Loucy (cell line): ENCODE data around the gene ZNF831.

Source experiments
- H2AFZ ChIP-seq: fragments of 200-600 bp; sonication (generic); 2 replicates; pipeline ENCODE4 v1.6.0; 2016; ENCODE audit warnings: antibody characterized with exemption, mild to moderate bottlenecking, low read length, moderate library complexity
- H3F3A ChIP-seq: fragments of 200-600 bp; 2 replicates; pipeline ENCODE4 v1.6.0; 2016; ENCODE audit warnings: antibody characterized with exemption, low read depth, mild to moderate bottlenecking
- H3K27me3 ChIP-seq: fragments of 200-600 bp; sonication (generic); 2 replicates; pipeline ENCODE4 v1.6.1; 2014; ENCODE audit warnings: low read length, mild to moderate bottlenecking; ENCODE audit not compliant: insufficient read depth, poor library complexity, severe bottlenecking
- H3K36me3 ChIP-seq: fragments of 200-600 bp; sonication (generic); 2 replicates; pipeline ENCODE4 v1.6.1; 2016; ENCODE audit warnings: low read length; ENCODE audit not compliant: insufficient read depth
- H3K4me1 ChIP-seq: fragments of 200-600 bp; sonication (generic); 2 replicates; pipeline ENCODE4 v1.5.1; 2014; ENCODE audit warnings: low read length, mild to moderate bottlenecking; ENCODE audit not compliant: insufficient read depth, poor library complexity, severe bottlenecking
- H3K4me2 ChIP-seq: fragments of 200-600 bp; sonication (generic); 2 replicates; pipeline ENCODE4 v1.6.0; 2014; ENCODE audit warnings: antibody characterized with exemption, low read length, low read depth, mild to moderate bottlenecking; ENCODE audit not compliant: poor library complexity, severe bottlenecking
- H3K4me3 ChIP-seq: fragments of 200-600 bp; sonication (generic); 2 replicates; pipeline ENCODE4 v1.5.1; 2014; ENCODE audit warnings: low read length, mild to moderate bottlenecking, mixed read lengths; ENCODE audit not compliant: poor library complexity, severe bottlenecking
- H3K79me2 ChIP-seq: fragments of 200-600 bp; sonication (generic); 2 replicates; pipeline ENCODE4 v1.6.1; 2014; ENCODE audit warnings: low read length; ENCODE audit not compliant: insufficient read depth
- H3K9ac ChIP-seq: fragments of 200-600 bp; sonication (generic); 2 replicates; pipeline ENCODE4 v1.6.0; 2014; ENCODE audit warnings: mild to moderate bottlenecking, low read depth, low read length, moderate library complexity; ENCODE audit not compliant: poor library complexity, severe bottlenecking
- H3K9me2 ChIP-seq: fragments of 200-600 bp; sonication (generic); replicated peaks from 2 replicates; pipeline ENCODE4 v1.6.1; 2016; ENCODE audit warnings: low read depth, low read length, mixed read lengths
- H3K9me3 ChIP-seq: fragments of 200-600 bp; sonication (generic); 2 replicates; pipeline ENCODE4 v1.6.1; 2014; ENCODE audit warnings: mild to moderate bottlenecking, antibody characterized with exemption, low read length, low read depth; ENCODE audit not compliant: insufficient read depth
- H4K20me1 ChIP-seq: fragments of 200-600 bp; sonication (generic); 2 replicates; pipeline ENCODE4 v1.6.0; 2014; ENCODE audit warnings: antibody characterized with exemption, low read length, mild to moderate bottlenecking; ENCODE audit not compliant: insufficient read depth, poor library complexity, severe bottlenecking
- EZH2phosphoT487 ChIP-seq: fragments of 200-600 bp; IDR thresholded peaks from 2 replicates; pipeline ENCODE4 v1.6.1; 2018; ENCODE audit warnings: antibody characterized with exemption, mild to moderate bottlenecking, moderate library complexity, borderline replicate concordance
- TF ChIP-seq, protein P1 (sequence below): fragments of 200-600 bp; sonication (generic); conservative IDR thresholded peaks from 2 replicates; pipeline ENCODE4 v1.5.1; 2014; ENCODE audit warnings: mild to moderate bottlenecking, antibody characterized with exemption, low read length

ZNF831 gene

GRCh38 chr20:59191036-59191755 lies 27.6 kb downstream of the ZNF831 start:
- H4K20me1 ChIP-seq, result no peaks in the 10 kb centered on the region
- no peaks in the 10 kb centered on the region for H3K4me1 ChIP-seq
- no peaks in the 10 kb centered on the region for H3K9me3 ChIP-seq
- no peaks in the 10 kb centered on the region for H3K9me2 ChIP-seq
- H3K4me2 ChIP-seq, result no peak overlapping the region
- no peaks in the 10 kb centered on the region for H3K27me3 ChIP-seq
- H2AFZ ChIP-seq, result no peak overlapping the region
- H3K9ac ChIP-seq, result no peak overlapping the region
- no peaks in the 10 kb centered on the region for H3K36me3 ChIP-seq
- H3F3A ChIP-seq, result no peaks in the 10 kb centered on the region
- no peaks in the 10 kb centered on the region for H3K79me2 ChIP-seq
- no peak overlapping the region for H3K4me3 ChIP-seq
- TF ChIP-seq, protein P1, sequence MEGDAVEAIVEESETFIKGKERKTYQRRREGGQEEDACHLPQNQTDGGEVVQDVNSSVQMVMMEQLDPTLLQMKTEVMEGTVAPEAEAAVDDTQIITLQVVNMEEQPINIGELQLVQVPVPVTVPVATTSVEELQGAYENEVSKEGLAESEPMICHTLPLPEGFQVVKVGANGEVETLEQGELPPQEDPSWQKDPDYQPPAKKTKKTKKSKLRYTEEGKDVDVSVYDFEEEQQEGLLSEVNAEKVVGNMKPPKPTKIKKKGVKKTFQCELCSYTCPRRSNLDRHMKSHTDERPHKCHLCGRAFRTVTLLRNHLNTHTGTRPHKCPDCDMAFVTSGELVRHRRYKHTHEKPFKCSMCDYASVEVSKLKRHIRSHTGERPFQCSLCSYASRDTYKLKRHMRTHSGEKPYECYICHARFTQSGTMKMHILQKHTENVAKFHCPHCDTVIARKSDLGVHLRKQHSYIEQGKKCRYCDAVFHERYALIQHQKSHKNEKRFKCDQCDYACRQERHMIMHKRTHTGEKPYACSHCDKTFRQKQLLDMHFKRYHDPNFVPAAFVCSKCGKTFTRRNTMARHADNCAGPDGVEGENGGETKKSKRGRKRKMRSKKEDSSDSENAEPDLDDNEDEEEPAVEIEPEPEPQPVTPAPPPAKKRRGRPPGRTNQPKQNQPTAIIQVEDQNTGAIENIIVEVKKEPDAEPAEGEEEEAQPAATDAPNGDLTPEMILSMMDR, result no peak
- no peak for TF ChIP-seq EZH2phosphoT487

GRCh38 chr20:59191756-59192532 lies 28.3 kb downstream of the ZNF831 start:
- no peak overlapping the region for H2AFZ ChIP-seq
- no peak overlapping the region for H3K4me3 ChIP-seq
- H3K27me3 ChIP-seq, result no peaks in the 10 kb centered on the region
- H3K4me1 ChIP-seq, result no peaks in the 10 kb centered on the region
- no peaks in the 10 kb centered on the region for H3K36me3 ChIP-seq
- H3K9ac ChIP-seq, result no peak overlapping the region
- H3K9me3 ChIP-seq, result no peaks in the 10 kb centered on the region
- no peaks in the 10 kb centered on the region for H3K79me2 ChIP-seq
- no peaks in the 10 kb centered on the region for H3F3A ChIP-seq
- no peaks in the 10 kb centered on the region for H3K9me2 ChIP-seq
- H4K20me1 ChIP-seq, result no peaks in the 10 kb centered on the region
- H3K4me2 ChIP-seq, result no peak overlapping the region
- no peak for TF ChIP-seq EZH2phosphoT487
- TF ChIP-seq, protein P1, result no peak

- H2AFZ ChIP-seq, result no peak overlapping the region
- H3F3A ChIP-seq, result no peaks in the 10 kb centered on the region
- no peaks in the 10 kb centered on the region for H3K79me2 ChIP-seq
- TF ChIP-seq EZH2phosphoT487, result no peak
- TF ChIP-seq, protein P1, result no peak
- no peaks in the 10 kb centered on the region for H3K27me3 ChIP-seq
- no peaks in the 10 kb centered on the region for H3K9me2 ChIP-seq
- H3K36me3 ChIP-seq, result no peaks in the 10 kb centered on the region
- H3K9ac ChIP-seq, result no peak overlapping the region
- H3K4me3 ChIP-seq, result no peak overlapping the region
- no peaks in the 10 kb centered on the region for H3K9me3 ChIP-seq
- no peaks in the 10 kb centered on the region for H3K4me1 ChIP-seq
- no peak overlapping the region for H3K4me2 ChIP-seq
- no peaks in the 10 kb centered on the region for H4K20me1 ChIP-seq
These were observed 28.9 kb downstream of the ZNF831 start for GRCh38 chr20:59192533-59192896.
